Fibroblast of pulmonary artery (primary cell): Measurements from ENCODE around the gene FAM181A.

ENCODE experiments used
- DNase-seq: peaks from one replicate; pipeline ENCODE4 v3.0.0-alpha.2; 2010; ENCODE audit warnings: low read depth
- H3K4me3 ChIP-seq: replicated peaks from 2 replicates; pipeline ENCODE4 v1.5.1; 2011; ENCODE audit warnings: low read depth, mild to moderate bottlenecking, control low read depth, low read length, moderate library complexity
- CTCF ChIP-seq: IDR thresholded peaks from 2 replicates; pipeline ENCODE4 v1.5.1; 2011; ENCODE audit warnings: mild to moderate bottlenecking, control low read depth, low read length, inconsistent platforms; ENCODE audit errors: missing control alignments

The FAM181A gene

DNA sequence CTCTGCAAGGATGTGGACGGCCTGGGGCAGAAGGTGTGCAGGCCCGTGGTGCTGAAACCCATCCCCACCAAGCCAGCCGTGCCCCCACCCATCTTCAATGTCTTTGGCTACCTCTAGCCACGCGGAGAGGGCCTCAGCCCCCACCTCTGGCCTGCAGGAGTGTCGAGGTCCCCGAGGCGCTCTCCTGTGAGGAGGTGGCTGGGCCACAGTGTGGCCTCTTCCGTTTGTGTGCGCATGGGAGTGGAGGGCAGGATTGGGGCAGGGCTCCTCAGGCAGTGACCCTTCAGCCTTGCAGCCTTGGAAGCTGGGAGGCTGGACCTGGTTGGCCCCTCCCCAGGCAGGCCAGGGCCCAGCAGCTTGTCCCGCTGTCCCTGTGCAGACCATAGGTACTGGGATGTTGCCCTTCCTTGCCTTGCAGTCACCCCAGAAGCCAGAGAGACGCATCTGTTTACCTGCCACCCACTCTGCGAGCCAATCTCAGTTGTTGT is 1.9 kb downstream of the FAM181A start:
- TF ChIP-seq CTCF, result no peak
- H3K4me3 ChIP-seq, result no peak overlapping the region
- DNase-seq, result no peak

DNA sequence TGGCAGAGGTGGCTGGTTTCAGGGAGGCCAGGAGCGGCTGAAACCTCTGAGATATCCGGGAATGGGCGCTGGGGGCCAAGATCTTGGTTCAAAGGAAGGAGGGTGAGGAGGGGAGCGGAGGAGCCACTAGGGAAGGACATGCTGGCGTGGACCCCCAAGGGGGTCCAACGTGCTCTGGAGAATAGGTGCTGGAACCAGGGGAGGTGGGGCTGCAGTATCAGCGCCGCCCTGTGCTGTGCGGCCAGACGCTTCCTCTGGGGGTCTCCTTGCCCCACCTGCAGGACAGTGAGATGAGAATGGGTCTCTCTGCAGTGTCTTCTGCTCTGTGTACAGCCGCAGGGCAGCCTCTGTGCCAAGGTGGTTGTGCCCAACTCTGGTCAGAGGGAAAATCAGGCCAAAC is 2.5 kb downstream of the FAM181A start:
- no peak overlapping the region for H3K4me3 ChIP-seq
- no peak for TF ChIP-seq CTCF
- DNase-seq, result no peak

DNA sequence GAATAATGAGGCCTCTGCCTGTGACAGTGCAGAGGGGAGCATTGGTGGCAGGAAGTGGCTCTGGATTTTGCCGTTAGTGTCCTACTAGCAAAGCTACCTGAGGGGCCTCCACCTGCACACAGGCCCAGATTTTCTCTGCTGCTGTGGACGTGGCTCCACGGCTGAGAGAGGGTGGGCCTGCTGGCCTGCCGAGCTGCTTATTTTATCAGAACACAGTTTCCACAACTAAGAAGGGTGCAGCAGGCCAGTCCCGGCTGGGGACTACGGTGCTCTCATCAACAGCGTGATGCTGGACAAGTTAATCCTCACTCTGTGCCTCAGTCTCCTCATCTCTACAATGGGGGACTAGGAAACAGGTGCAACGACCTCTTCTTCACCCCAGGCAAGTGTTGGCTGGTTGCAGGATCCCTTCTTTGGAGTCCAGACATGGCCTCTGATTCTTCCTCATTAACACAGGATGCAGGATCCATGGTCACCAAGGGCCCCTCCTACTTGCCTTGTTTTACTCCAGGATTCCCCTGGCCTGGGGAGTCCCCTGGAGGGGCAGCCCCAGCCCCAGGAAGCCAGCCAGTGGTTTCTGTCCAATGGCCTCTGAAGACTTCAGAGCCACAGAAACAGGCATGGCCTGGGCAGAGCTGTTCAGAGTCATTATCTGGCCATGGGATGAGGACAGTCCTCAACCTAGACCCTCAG is 3.3 kb downstream of the FAM181A start:
- H3K4me3 ChIP-seq, result no peak overlapping the region
- TF ChIP-seq CTCF, result no peak
- no peak for DNase-seq

GRCh38 chr14:93930989-93931307 is 3.8 kb downstream of the FAM181A start:
- DNase-seq, result no peak
- no peak overlapping the region for H3K4me3 ChIP-seq
- no peak for TF ChIP-seq CTCF

DNA sequence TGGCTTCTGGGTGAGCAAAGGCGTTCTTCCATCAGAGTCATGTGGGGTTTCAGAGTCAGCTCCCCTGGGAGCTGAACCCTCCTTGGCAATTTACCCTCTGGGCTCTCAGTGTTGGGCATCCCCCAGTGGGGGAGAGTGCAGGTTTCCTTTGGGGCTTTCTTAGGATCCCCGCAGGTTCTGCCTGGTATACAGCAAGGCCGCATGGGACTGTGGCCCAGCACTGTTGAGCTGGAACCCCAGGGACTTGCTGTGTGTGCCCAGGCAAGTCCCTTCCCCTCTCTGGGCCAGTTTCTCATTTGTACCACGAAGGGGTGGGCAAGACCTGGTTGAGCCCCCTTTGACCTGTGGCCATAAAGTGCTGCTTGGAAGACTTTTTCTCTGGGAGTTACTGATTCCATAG is 5.5 kb downstream of the FAM181A start:
- no peak for TF ChIP-seq CTCF
- H3K4me3 ChIP-seq, result no peak overlapping the region
- DNase-seq, result no peak

GRCh38 chr14:93935213-93935612 is 8.1 kb downstream of the FAM181A start:
- TF ChIP-seq CTCF, result no peak

GRCh38 chr14:93936245-93936644 is 9.1 kb downstream of the FAM181A start:
- no peak overlapping the region for H3K4me3 ChIP-seq

More at GRCh38 chr14:93935213-93935612, 8.1 kb downstream of the FAM181A start:
- no peak for DNase-seq
- no peak overlapping the region for H3K4me3 ChIP-seq

More at GRCh38 chr14:93936245-93936644, 9.1 kb downstream of the FAM181A start:
- no peak for DNase-seq
- TF ChIP-seq CTCF, result peak; percentile 44
